ENCODE results near the gene SAMD14.

The SAMD14 gene

DNA sequence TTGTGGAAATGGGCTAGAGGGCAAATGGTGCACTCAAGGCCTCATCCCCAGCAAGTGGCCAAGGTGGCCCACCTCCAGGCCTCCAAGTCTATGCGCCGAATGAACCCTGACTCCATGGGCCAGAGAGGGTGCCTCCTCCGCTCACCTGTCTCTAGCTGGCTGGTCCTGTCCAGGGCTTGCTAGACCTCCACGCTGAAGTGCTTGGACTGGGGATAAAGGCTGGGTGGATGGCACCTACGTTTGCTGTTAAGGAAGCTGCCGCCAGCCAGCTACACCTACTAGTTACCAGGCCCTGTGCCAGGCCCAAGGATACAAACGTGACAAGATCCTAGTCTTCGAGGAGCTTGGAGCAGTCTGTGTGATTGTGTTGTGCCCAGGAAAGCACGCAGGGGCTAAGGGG lies 35.1 kb upstream of the SAMD14 start:
- no peak for DNase-seq

DNA sequence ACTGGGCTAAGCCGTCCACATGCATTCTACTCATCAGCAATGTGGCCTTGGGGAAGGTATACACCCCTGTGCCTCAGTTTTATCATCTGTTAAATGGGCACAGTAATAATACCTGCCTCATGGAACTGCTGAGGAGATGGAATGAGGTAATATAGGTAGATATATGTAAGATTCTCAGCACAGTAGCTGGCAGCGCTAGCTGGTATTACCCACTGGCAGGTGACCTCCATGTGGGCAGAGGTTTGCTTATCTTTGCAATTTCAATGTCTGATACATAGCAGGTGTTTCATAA lies 34.7 kb upstream of the SAMD14 start:
- DNase-seq = no peak

DNA sequence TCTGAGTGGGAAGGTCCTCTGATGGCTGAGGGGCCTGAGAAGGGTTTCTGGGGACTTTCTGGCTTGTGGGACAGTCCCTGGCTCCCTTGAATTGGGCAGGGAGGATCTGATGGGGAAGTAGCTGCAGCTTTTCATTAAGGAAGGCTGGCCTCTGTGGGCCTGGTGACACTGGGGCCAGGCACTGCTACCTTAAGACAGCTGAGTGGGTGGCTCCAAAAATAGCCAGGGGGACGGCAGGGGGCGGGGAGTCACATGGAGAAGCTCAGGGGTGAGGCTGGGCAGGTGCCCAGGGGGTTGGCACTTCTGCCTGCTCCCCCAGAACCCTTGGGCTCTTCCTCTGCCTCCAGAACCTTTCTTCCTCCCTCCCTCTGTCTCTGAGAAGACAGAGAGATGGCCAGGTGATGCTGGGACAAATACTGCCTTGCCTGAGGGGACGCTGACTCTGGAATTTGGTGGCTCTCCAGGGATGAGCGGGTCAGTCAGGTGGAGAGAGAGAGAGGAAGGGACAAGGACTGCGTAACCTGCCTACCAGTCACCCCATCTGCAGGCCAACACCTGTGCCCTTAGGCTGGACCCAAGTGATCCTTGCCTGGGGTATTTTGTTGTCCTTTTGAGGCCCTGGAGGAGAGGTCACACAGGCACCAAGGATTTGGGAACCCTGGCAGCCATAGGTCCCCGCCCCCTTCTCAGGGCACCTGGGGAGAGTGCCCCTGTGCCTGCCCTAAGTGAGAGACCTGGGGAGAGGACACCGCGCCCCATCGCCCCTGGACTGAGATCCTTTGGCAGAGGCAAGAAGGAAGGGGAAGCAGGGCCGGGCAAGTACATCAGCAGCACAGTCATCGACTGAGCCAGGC lies 34.1 kb upstream of the SAMD14 start:
- peak; percentile 67 to 85 for DNase-seq

DNA sequence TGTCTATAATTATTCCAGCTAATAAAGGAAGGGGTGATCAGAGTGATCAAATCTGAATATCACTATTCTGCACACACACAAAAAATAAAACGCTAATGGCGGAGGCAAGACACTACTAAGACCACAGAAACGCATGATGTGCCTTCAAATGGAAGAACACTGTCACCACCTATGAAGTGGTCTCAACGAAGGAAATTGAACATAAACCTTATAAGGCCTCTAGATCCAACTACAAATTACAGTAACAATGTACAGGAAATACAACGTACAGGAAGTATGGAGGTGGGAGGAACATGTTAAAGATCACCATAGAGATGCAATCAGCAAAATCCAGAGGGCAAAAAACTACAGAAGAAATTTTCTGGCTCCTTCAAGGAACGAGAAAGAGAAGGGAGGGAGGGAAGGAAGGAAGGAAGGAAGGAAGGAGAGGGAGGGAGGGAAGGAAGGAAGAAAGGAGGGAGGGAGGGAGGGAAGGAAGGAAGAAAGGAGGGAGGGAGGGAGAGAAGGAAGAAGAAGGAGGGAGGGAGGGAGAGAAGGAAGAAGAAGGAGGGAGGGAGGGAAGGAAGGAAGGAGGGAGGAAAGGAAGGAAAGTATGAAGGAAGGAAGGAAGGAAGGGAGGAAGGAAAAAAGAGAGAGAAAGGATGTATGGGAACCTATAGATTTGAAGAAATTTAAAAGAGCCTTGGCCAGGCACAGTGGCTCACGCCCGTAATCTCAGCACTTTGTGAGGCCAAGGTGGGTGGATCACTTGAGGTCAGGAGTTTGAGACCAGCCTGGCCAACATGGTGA lies 32.7 kb upstream of the SAMD14 start:
- DNase-seq = no peak

DNA sequence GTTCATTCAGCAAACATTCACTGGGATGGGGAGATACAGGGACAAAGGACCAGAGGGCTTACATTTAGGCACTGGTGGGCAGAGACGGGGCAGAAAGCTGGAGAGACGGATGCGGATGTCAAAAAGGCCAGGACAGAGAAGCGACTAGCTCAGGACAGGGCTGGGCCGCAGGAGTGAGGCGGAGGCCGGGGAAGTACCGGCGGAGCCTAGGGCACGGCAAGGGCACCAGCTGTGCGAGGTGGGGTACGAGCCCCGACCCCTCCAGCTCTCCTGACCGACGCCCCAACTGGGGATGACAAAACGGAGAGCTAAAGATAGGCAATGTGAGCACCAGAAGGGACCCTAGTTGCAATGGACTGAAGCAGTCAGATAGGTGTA lies 31.9 kb upstream of the SAMD14 start:
- no peak for DNase-seq

DNA sequence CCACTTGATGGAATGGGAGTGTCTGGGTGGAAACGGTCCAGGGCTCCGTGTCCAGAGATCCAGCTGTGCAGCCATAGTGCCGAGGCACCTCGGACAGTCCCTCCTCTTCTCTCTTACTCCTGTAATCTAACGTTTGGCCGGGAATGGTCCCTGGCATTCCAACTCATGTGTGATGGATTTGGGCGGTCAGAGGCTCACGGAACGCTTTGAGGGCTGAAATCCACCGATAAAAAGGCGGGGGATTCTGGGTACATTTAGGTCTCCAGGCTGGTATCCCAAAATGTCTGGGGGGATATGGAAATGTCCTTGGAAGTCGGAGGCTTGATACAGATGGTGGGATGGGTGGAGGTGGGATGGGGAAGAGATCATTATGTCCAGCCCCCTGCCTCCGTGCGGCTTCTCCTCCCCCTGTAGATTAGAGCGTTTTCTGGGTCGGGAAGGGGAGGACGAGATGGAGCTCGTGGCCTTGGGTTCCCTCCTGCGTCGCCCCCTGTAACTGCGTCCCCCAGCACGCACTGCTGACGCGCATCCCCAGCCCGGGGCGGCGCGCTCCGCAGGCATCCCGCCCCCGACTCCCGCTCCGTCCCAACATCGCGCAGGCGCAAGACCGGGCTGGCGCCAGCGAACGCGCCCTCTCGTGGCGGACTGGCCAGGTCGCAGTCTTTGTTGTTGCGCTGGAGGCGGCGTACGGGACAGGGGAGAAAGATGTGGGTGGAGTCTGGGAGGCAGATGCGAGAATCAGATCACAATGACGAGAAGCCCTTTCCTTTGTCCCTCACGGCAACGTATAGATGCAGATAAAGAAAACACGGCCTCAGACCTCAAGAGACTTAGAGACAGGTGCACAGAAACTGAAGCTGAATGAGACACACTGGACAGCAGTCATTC lies 31.3 kb upstream of the SAMD14 start:
- DNase-seq = peak; percentile 86 to 88

DNA sequence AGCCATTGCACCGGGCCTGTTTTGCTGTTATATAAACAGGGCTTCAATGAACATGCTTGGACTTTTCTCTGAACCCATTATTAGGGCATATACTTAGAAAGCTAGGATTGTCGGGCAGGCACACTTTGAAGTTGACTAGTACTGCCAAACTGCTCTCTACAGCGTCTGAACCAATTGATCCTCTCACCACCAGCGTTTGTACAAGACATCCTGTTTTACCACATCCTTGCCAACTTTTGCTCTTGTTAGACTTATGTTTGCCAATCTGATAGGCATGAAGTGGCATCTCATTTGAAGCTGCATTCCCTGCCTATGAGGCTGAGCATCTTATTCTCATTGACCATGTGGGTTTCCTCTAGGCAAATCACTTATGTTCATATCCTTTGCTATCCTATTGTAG lies 27.9 kb upstream of the SAMD14 start:
- no peak for DNase-seq

DNA sequence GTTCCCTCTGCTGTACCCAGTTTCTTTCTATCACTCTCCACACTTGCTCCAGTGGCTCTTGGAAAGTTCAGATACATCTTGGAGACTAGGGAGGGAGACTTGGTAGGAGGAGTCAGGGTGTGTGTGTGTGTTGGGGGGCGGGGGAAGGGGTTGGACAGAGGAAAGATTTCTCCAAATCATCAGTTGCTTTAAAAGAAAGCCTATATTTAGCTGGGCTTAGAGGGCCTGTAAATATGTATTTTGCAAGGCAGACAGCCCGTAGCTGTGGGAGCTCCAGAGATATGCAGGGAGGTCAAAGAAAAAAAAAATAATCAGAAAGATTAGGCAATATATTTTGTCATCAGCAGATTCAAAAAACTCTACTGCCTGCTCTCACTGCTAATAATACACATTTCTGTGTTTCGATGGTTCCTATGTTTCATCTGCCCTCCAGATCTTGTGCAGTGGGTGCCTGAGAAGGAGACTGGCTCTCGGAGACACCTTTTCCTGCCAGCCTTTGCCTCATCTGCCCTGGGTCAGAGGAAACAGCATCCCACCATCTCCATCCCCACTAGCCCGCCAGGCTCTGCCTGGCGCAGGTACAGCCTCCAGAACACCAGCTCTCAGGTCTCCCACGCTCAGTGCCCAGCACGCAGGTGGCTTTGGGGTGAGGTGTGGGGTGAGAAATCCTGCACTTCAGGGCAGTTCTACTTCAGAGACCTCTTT lies 25.3 kb upstream of the SAMD14 start:
- DNase-seq = peak; percentile 32 to 35

DNA sequence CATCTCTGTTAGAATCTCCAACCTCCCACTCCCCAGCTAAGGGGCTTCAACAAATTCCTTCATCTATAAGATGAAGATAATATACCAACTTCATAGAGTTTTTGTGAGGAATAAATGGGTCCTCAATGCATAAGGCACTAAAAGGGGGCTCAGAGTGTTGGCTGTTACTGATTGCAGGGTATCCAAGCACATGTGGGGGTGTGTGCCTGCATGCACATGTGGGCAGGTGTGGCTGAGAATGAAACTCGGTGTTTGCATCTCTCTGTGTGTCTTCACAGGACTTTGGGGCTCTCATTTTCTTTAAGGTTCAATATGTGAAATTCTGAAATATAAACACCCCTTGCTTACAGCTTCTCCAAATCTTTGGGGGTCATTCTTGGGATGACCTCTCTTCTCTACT lies 24.6 kb upstream of the SAMD14 start:
- no peak for DNase-seq

DNA sequence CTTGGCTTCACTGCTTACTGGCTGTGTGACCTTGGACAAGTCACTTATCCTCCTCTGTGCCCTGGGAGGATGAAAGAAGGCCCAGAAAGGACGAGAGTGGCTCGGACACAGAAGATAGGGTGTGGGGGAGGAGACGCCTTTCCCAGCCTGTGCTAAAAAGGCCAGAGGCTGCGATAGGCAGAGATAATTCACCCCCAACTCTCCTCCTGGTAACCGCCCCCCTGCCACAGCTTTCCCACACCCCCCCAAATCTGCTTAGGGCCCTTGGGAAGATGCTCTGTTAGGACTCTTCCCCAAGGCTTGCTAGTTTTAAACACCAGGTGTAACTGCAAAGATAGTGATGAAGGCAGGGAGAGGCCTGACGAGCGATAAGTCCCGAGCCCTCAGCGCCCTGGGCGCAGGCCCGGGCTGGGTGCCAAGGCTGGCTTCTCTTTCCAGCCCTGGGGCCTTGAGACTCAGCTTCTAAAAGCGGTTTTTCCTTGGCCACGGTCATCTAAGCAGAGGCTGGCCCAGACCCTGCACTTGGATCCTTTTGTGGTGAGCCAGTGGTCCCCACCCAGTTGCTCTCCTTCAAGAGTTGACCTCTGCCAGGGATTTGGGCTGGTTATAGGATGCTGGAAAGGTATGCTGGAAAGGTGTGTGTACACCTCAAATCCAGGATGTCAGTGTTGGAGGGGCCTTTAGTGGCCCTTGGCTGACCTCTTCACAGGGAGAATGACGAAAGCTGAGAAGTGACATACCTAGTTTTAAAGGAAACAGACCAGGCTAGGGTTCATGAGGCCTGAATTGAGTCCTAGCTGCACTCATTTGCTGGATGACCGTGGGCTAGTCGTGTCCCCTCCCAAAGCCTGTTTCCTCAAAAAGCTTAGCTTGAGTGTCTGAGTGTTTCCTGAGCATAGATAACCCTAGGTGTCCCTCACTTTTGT lies 24.0 kb upstream of the SAMD14 start:
- peak in 1 of 2 donors; percentile 39 for DNase-seq

DNA sequence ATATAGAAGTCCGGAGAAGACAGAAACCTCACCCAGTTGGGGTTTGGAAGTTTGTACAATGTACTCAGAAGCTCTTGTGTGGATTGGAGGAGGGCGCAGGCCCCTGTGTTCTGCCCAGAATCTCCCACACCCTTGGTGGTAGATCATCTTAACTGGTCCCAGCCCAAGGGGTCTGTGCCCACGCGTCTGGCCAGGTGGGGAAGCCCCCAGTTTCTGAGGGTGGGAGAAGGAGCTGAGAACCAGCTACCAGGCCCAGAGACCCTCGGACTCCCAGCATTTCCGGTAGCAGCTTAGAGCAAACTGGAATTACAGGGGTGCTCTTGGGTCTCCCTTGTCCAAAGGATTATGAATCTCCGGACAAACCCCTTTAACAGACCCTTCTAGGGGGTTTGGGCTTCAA lies 22.8 kb upstream of the SAMD14 start:
- no peak for DNase-seq

DNA sequence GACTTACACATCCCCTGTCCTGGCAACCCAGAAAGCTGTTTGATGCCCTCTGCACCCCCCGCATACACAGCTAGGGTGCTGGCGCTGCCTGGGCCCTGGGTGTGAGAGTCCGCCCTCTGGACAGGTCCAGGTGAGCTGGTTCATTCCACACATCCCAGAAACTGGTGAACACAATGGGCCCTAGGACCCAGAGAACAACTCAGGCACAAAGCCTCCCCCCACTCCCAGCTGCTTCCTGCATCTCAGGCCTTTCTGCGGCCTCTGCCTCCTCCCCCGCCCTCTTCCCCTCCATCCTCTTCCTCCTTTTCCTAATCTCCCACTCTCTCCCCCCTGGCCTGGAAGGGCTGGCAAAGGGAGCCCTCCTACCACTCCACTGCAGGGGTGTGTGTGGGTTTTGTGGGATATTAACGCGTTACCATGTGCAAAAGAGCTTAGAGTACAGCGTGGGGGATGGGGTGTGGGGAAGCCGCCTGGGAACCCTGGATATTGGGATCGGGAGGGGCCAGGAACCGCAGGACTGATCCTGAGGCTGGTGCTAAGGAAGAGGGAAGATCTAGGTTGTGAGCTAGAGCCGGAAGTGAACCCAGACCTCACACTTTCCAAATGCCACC lies 22.1 kb upstream of the SAMD14 start:
- DNase-seq = peak; percentile 68 to 82

DNA sequence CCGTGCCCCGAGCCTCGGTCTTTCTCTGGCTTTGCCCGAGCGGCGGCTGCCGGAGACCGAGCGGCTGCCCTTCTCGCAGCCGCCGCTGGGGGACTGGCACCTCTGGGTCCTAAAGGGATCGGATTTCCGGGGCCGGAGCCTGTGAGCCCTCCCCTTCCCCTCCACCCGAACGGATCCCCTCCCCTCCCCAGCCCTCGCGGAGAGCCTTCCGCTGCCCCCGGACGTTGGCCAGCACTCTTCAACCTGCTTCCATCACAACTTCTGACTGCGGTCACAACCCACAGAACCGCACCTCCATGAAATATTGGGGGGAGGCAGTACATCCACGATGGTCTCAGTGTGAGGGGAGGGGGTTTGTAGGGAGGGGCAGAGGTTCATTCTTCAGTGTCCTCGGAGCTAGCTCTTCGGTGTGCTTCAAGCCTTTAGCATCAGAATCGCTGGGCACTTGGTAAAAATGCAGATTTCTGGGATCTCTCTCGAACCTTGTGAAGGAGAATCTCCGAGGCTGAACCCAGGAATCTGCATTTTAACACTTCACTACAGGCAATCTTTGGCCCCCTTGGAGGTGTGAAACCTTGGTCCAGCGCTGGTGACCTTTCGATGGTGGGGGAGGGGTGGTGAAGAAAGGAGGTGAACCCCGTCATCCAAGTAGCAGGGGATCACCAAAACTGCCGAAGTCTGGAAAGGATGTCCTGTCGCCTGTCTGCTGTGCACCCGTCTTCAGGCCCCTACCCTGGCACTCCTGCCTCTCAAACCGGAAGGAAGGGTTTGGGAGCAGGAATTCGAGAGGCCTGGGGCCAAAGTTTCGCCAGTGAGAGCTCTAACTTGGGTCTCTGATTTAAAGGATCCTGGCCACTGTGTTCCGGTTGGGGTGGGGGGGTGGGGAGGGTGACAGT lies 21.3 kb upstream of the SAMD14 start:
- DNase-seq = peak; percentile 91 to 92

DNA sequence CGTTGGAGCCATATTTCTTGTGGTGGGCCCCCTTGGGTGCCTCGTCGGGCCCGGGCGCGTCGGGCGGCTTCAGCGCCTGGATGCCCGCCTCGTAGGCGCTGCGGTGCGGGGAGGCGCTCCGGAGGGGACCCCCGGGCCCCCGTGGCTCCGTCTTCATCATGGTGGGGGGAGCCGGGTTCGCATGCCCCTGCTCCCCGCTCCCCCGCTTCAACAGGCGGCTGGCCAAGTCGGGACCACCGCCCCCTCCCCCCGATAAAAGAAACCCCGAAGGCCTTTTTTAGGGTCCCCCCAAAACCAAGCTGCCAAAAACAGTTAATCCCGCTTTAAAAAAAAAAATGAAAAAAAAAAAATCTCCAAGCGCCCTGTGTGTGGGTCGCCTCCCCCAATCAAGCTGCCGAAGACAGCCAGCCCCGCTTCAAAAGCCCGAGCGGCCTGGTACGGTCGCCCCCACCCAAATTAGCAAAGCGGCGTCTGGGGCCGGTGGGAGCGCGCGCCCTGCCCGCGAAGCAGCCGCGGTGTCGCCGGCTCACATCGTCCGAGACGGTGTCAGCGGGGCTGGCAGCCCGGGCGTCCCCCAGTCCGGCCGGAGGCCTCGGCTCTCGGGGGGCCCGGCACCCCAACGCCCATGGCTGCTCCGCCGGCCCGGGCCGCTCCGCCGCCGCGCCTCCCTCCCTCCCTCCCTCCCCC lies 20.5 kb upstream of the SAMD14 start, which contains the start of gene PPP1R9B:
Gene PPP1R9B (minus strand): TSS at position 324 of the 687 bp plus-strand sequence. CDS start 164 bp downstream, at position 160.
- no peak for DNase-seq

DNA sequence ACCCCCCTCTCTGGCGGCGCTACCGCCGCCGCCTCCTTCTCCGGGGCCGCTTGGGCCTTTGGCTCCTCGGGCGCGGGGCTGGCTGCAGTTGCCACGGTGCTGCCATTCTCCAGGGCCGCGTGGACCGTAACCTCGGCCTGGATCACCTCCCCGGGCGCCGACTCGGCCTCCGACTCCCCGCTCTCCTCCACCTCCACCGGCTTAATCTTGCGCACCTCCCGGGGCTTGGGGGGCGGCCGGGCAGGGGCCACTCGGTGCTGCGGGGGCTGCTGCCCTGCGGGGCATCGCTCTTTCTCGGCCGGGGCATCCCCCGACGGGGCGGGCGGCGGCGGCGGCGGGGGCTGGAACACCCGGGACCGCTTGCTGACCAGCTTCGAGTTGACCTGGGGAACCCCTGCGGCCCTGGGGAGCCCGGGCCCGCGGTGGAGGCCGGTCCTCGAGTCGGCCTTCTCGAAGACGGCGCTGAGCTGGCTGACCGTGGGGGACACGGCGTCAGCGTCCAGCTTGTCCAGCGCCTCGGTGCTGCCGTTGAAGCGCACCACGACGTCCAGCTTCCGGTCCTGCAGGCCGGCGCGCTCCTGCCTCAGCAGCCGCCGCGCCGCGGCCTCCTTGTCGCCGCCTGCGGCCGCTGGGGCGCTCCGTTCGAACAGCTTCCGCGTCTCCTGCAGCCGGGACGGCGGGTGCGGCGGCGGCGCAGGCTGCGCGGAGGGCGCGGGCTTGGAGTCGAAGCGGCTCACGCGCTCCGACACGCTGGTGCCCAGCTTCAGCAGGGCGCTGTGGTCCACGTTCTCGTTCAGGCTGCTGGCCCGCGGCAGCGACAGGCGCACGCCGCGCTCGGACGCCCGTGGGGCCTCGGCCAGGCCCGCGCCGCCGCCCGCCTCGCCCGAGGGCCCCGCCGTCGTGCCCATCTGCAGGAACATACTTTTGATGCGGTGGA lies 19.7 kb upstream of the SAMD14 start:
- DNase-seq = peak; percentile 48 to 65

DNA sequence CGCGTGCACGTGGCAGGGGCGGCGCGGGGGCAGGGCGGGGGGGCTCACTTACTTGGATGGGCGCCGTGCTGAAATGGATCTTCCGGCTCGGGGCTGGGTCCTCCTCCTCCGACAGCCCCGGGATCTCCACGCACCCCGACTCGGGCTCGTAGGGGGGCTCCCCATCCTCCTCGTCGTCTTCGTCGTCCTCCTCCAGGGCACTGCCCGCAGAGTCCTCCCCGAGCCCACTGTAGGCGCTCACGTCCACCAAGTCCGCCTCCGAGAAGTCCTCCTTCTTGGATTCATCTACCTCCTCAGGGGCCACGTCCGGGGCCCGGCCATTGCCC lies 19.1 kb upstream of the SAMD14 start:
- no peak for DNase-seq

DNA sequence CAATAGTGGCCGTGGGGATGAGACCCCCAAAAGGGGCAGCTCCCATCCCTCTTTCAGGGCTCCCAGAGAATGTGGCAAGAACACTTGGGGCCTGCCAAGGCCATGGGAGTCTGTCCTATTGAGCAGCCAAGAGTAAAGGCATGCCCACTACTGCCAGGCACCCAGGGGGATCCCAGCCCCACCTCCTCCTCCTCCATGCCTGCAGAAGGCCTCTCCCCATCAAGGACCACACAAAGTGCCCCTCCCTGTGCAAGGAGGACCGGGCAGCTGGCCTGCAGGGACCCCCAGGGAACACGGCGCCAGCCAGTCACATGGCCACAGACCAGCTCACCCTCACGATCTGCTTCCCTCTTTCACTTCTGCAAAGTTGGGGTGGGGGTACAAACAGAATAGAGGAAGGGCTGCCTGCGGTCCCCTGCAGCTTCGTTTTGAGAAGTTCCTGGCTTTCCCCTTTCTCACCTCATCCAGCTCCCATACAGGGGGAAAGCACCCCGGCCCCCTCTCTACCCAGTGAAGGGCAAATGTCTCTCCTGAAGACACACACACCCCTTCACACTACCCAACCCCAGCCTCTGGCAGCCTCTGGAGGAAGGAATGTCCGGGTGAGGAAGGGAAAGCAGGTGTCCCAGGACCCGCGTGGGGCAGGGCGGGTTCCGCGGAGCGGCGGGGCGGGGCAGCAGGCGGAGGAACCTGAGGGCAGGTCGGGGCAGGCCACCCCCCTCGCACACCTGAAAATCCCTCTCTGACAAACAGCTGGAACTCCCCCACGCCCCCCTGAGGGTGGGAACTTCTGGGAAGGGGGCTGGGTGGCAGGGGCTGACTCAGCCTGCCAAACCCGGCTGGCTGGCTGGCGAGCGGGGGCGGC lies 18.5 kb upstream of the SAMD14 start:
- peak; percentile 91 for DNase-seq

All from inflammatory macrophage (primary cell).